RWPE1 (cell line): ENCODE data around the gene ZIC1.

Source experiments
- CTCF ChIA-PET: fragments of 350-600 bp; sonication (Branson Sonifier 250); formaldehyde crosslinking; extraction: SDS; loops from one replicate; lab custom pipeline; 2021; lab: Yijun Ruan, JAX
- POLR2A ChIA-PET: fragments of 400-600 bp; formaldehyde crosslinking; extraction: SDS; loops from one replicate; lab custom pipeline; 2020; ENCODE audit warnings: antibody characterized with exemption; ENCODE audit not compliant: low non-redundant PET; lab: Yijun Ruan, JAX
- DNase-seq: peaks from one replicate; pipeline ENCODE4 v3.0.0; 2012; ENCODE audit warnings: low spot score
- H3K27ac ChIP-seq: fragments of 450-650 bp; 2 replicates; pipeline ENCODE4 v1.5.1; 2017
- CTCF ChIP-seq: fragments of 450-650 bp; conservative IDR thresholded peaks from 2 replicates; pipeline ENCODE4 v1.5.1; 2017; ENCODE audit warnings: low read depth, mild to moderate bottlenecking

ZIC1 gene

GRCh38 chr3:147390589-147391569 is 18.3 kb upstream of the ZIC1 start:
- ChIA-PET POLR2A (no interaction called here), CTCF (no interaction called here)

DNA sequence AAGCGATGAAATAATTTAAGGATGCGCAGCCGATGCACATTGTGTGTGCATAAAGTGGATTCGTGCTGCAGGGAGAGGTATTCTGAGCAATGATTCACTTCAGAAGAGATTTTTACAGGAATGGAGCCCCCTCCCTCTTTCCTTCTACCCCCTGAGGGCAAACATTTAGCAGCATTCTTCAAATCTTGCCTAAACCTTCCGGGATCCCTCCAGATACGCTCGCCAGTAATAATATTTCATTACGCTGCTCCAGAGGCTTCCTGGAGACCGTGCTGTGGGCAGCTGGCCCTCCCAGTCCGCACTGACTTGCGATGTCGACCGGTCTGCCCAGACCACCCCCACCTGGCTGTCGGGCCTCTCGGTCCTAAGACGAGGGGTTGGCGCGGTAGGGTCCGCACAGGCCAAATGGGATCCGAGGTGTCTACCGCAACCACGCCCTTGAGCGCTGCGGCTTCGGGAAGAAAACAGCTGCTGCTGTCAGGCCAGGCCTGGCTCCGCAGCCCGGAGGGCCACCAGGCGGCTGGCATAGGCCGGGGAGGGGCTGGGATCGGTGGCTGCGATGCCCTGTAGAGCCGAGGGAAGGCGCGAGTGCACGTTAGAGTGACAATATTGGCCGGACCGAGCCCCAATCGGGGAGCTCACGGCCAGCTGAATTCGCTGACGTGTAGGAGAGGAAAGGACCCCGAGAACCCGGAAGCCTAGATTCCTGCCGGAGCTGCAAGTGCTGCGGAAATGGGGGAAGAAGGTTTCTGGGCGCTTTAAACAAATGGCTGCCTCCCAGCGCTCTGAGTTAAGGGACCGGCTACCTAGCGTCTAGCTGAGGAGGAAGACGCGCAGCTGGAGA is 17.2 kb upstream of the ZIC1 start:
- no peak for DNase-seq
- ChIA-PET CTCF (interaction anchor here (0.7 kb wide), 2 partner anchors 136 to 448 kb away, joined by 3 read pairs; no protein-coding TSS in a partner anchor), POLR2A (no interaction called here)
- H3K27ac ChIP-seq: no peak overlapping the region
- TF ChIP-seq CTCF: no peak

More at GRCh38 chr3:147390589-147391569, 18.3 kb upstream of the ZIC1 start:
- no peak for TF ChIP-seq CTCF
- no peak overlapping the region for H3K27ac ChIP-seq
- DNase-seq: no peak

DNA sequence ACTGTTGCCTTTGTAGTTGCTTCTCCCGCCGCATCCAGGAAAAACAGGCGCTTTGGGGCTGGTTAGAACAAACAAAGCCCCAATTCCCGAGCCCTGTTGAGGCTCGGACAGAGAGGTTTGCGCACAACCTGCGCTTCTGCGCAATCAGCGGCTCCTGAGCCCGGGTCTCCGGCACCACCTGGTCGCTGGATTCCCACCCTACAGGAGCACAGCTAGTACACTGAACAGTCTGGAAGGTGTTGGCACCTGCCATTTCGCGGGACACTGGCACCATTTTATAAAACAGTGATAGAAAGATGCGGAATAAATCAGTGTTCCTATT is 16.6 kb upstream of the ZIC1 start:
- DNase-seq: no peak
- no peak for TF ChIP-seq CTCF
- no peak overlapping the region for H3K27ac ChIP-seq
- ChIA-PET POLR2A (no interaction called here), CTCF (interaction anchor here (0.7 kb wide), 2 partner anchors 135 to 449 kb away, joined by 3 read pairs; no protein-coding TSS in a partner anchor)

DNA sequence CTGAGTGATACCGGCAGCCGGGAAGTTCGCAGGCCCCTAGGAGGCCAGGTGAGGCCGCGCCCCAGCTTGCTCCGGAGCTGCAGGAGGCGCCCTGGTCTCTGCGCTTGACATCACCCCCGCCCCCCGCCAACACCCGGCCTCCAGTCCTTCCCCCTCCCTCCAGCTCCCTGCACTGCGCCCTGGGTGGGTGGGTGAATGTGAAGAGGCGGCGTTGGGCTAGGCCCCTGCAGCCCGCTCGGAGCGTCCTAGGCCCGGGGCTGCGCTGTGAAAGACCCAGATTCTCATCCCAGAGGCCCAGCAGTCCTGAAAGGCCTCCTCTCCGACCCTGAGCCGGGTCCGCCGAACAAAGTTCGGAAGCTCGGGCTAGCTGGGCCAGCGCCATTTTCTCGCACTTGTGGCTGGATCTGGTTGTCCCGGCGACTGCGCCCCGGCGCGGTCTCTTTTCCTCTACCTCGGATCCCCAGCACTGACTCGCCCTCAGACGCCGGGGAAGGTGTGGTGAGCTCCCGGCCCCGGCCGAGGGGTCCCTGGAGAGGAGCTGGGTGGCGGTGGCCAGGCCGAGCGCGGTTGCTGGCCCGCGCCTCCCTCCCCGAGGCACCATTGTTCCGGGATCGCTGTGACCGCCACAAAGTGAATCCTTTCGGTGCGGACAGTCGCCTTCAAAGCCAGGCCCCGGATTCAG is 15.8 kb upstream of the ZIC1 start:
- POLR2A ChIA-PET: no interaction called here
- CTCF ChIA-PET: interaction anchor here (0.6 to 0.7 kb wide), 2 partner anchors 18 to 20 kb away, joined by 3 to 6 read pairs; no protein-coding TSS in a partner anchor
- TF ChIP-seq CTCF: no peak
- H3K27ac ChIP-seq: no peak overlapping the region
- DNase-seq: no peak

- DNase-seq: no peak
- no peak overlapping the region for H3K27ac ChIP-seq
- CTCF ChIA-PET: interaction anchor here (0.7 kb wide), 1 partner anchor 19 kb away, joined by 3 read pairs; no protein-coding TSS in a partner anchor
- POLR2A ChIA-PET: no interaction called here
- no peak for TF ChIP-seq CTCF
Measured at GRCh38 chr3:147393943-147394883, 15.0 kb upstream of the ZIC1 start.
